ENCODE measurements around the gene SYNJ1.
"Not testable (repeated sequence)": the region's sequence is repeated elsewhere in the genome, so short reads cannot be mapped to it uniquely, and the experiment has no call there.

Gene SYNJ1

GRCh38 chr21:32690085-32690484 lies 37.7 kb downstream of the SYNJ1 start:
- DNase-seq (ENCODE audit: low read depth) = no peak

- DNase-seq (ENCODE audit: low read depth) = no peak
These were observed 40.0 kb downstream of the SYNJ1 start for GRCh38 chr21:32687643-32688345.

GRCh38 chr21:32682696-32683474 lies 44.9 kb downstream of the SYNJ1 start:
- no peak for DNase-seq (ENCODE audit: low read depth)

DNA sequence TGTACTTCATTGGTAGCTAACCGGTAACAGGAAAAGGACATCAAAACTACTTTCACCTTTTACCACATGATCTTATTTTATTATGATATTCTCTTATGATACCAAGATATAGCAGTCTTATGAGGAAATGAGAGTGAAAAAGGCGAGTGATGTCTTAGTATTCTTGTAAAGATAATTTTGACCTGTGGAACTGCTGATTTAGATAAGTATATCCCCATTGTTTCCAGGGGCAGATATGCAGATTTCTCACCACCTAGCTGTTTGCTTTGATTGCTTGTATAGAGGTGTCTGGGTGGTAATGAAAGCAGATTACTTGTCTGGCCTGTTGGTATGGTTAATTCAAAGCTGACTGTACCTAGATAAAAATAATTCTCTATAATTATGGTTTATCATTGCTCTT lies 53.1 kb downstream of the SYNJ1 start:
- DNase-seq (ENCODE audit: low read depth) = no peak

DNA sequence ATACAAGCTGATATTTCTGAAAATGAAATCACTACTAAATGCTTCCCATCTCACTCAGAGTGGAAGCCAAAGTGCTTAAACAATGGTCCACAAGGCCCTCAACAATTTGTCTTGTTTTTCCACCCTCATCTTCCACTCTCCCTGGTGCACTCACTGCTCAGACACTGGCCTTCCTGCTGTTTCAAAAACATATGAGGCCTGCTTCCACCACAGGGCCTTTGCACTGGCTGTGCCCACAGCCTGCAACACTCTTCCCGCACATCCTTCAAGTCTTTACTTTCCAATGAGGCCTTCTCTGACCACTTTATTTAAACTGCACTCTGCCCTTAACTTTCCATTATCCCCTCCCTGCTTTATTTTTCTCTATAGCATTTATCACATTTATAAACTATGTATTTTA lies 53.8 kb downstream of the SYNJ1 start:
- DNase-seq (ENCODE audit: low read depth) = no peak

GRCh38 chr21:32666258-32666657 lies 61.6 kb downstream of the SYNJ1 start:
- DNase-seq (ENCODE audit: low read depth) = no peak

DNA sequence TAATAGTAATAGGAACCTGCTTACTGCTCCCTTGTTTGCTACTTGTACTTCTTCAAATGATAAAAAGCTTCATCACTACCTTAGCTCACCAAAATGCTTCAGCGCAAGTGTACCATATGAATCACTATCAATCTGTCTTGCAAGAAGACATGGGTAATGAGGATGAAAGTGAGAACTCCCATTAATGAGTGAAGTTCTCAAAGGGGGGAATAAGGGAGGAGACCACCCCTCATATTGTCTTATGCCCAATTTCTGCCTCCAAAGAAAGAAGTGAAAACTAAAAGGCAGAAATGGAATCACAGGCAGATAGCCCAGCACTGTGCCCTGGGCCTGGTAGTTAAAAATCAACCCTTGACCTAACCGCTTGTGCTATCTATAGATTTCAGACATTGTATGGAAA lies 63.7 kb downstream of the SYNJ1 start:
- not testable (repeated sequence) for DNase-seq (ENCODE audit: low read depth)

GRCh38 chr21:32661981-32662380 lies 65.8 kb downstream of the SYNJ1 start:
- not testable (repeated sequence) for DNase-seq (ENCODE audit: low read depth)

DNA sequence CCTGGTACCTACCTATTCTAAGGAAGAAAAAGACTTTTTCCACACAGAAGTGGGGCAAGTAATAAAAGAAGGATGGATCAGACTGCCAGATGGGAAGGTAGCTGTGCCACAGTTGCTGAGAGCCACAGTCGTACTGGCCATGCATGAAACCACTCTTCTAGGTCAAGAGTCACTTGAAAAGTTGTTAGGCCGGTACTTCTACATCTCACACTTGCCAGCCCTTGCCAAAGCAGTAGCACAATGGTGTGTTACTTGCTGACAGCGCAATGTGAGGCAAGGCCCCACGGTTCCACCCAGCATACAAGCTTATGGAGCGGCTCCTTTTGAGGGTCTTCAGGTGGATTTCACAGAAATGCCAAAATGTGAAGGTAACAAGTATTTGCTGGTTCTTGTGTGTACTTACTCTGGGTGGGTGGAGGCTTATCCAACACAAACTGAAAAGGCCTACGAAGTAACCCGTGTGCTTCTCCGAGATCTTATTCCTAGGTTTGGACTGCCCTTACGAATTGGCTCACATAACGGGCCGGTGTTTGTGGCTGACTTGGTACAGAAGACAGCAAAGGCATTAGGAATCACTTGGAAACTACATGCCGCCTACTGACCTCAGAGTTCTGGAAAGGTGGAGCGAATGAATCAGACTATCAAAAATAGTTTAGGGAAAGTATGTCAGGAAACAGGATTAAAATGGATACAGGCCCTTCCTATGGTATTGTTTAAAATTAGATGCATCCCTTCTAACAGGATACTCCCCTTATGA lies 66.6 kb downstream of the SYNJ1 start:
- DNase-seq (ENCODE audit: low read depth) = not testable (repeated sequence)

DNA sequence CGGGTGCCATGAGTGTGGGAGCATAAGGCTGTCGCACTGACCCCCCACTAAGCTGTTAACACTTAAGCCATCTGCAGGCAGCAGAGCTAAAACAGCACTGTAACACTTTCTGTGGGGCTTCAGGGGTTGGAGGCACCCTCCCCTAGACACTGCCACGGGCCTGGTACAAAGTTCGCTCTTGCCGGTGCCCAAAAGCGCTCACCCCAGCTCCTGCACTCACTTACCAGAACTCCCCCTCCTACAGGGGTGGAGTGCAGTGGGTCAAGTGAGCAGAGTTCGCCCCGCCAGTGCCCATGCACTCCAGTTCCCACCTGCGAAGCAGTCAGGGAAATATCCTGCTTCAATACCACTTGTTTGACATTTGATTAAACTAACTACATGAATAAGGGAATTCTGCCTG lies 69.3 kb downstream of the SYNJ1 start:
- DNase-seq (ENCODE audit: low read depth) = no peak

- peak; percentile 29 for DNase-seq (ENCODE audit: low read depth)
These were observed 74.4 kb downstream of the SYNJ1 start for GRCh38 chr21:32653326-32653901.

GRCh38 chr21:32648165-32648564 lies 79.6 kb downstream of the SYNJ1 start:
- DNase-seq (ENCODE audit: low read depth) = no peak

GRCh38 chr21:32645261-32646182 lies 82.3 kb downstream of the SYNJ1 start:
- no peak for DNase-seq (ENCODE audit: low read depth)

GRCh38 chr21:32641710-32642698 lies 85.8 kb downstream of the SYNJ1 start:
- no peak for DNase-seq (ENCODE audit: low read depth)

GRCh38 chr21:32626621-32627196 lies 101.1 kb downstream of the SYNJ1 start:
- DNase-seq (ENCODE audit: low read depth) = peak; percentile 91

GRCh38 chr21:32618218-32618617 lies 109.6 kb downstream of the SYNJ1 start:
- DNase-seq (ENCODE audit: low read depth) = not testable (repeated sequence)

DNA sequence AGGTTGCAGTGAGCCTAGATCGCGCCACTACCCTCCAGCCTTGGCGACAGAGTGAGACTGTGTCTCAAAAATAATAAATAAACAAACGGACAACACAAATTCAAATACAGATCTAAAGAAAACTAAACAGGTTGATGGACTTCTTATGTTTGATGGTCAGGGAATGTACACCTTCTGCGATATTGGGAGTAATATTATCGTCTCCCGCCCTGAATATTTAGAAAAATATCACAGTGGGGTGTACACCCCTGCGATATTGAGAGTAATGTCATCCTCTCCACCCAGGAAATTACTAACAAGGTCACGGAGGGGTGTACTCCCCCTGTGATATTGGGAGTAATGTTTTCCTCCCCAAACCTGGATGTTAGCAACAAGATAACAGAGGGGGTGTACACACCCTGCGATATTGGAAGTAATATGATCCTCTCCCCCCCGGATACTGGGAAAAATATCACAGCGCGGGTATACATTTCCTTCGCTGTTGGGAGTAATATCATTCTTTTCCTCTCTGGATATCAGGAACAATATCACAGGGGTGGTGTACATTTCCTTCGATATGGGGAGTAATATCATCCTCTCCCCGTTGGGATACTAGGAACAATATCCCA lies 114.3 kb downstream of the SYNJ1 start:
- DNase-seq (ENCODE audit: low read depth) = no peak

- no peak for DNase-seq (ENCODE audit: low read depth)
These were observed 114.8 kb downstream of the SYNJ1 start for GRCh38 chr21:32612999-32613337.
